ENCODE data around the gene PPIP5K2. TPM values are rescaled to one million over a fixed set of nuclear protein-coding genes. Genes with fewer than 3 reads are reported as not detected.
"Not testable (repeated sequence)": the region's sequence is repeated elsewhere in the genome, so short reads cannot be mapped to it uniquely, and the experiment has no call there.

Gene PPIP5K2
- total RNA-seq, 1 donor from 2014 or later: 32.6 TPM

DNA sequence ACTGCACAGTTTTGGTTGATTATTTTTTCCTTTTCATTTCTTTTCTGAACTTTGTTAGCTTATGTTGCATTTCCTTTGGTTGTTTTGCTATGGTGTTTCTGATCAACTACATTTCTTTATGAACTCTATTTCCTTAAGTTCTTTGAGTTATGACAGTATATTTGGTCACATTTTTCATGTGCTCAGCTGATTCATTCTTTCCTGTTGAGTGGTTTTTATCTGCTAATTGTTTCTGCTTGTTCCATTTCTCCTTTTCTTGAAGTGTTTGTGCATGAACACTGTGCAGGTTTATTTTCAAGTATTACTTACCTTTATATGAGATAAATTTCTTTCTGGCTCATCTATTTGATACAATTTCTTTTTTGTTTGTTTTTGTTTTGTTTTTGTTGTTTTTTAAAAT is 87.6 kb downstream of the PPIP5K2 start:
- DNase-seq (ENCODE audit: low read depth, low spot score): peak; percentile 53

- peak; percentile 51 for DNase-seq (ENCODE audit: low read depth, low spot score)
These were observed 88.4 kb downstream of the PPIP5K2 start for GRCh38 chr5:103208460-103208859.

GRCh38 chr5:103209065-103209464 is 89.0 kb downstream of the PPIP5K2 start:
- no peak for DNase-seq (ENCODE audit: low read depth, low spot score)

- no peak for DNase-seq (ENCODE audit: low read depth, low spot score)
These were observed 90.9 kb downstream of the PPIP5K2 start for GRCh38 chr5:103210952-103211351.

DNA sequence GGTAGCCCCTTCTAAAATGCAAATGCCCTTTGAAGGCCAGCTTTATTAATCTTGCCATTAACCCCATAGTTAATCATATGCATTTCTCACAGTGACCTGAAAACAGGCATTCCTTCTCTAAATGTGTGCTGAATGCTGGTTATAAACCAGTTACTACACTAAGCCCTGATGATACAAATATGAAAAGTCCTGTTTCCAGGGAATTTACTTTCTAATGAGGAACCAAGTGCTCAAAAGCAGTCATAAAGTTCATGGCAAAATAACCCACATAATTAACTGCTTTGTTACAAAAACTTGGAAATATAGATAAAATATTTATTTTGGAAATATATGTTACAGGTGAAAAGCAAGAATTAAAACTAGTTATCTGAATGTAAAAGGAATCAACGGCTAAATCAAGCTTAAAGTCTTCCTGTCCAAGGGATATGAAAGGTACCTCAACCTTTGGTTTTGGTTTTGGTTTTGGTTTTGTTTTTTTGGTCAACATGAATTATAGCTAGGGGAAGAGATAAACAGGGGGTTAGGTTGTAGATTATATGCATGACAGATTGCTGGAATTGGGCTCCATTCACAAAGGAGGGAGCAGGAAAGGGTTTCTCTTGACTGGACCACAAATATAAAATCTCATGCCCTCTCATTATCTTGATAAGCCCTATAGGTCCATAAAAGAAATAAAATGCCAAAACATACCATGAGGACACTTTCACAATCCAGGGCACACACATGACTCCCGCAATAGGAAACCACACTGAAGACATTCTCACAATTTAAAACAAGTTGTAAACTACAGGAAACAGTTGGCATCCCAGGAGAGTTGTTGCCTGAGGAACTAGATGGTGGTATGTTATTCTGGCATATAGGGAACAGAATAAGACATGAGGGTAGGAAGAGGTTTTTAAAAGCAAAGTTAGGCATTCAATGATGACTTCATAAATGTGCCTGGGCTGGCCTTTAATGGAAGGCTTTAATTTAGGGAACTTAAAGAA is 91.8 kb downstream of the PPIP5K2 start:
- DNase-seq (ENCODE audit: low read depth, low spot score): no peak

GRCh38 chr5:103216137-103216536 is 96.0 kb downstream of the PPIP5K2 start:
- no peak for DNase-seq (ENCODE audit: low read depth, low spot score)

DNA sequence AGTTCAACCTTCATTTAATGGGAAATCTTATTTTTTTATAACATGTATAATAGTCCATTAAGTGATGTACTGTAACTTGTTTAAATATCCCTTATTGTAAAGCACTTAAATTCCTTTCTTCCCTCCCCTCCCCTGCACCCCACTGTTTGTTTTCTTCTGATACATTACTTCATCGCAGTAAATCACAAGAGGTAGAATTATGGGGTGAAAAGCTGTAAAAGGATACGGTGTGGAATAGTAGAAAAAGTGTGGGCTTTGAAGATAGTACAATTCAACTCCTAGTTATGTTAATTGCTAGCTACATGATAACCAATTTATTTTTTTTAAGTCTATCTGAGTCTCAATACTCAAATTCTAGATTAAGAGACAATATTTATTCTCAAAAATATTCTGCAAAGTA is 96.6 kb downstream of the PPIP5K2 start:
- DNase-seq (ENCODE audit: low read depth, low spot score): no peak

GRCh38 chr5:103217101-103217500 is 97.0 kb downstream of the PPIP5K2 start:
- no peak for DNase-seq (ENCODE audit: low read depth, low spot score)

GRCh38 chr5:103218164-103218563 is 98.1 kb downstream of the PPIP5K2 start:
- DNase-seq (ENCODE audit: low read depth, low spot score): peak; percentile 93

- not testable (repeated sequence) for DNase-seq (ENCODE audit: low read depth, low spot score)
These were observed 99.0 kb downstream of the PPIP5K2 start for GRCh38 chr5:103219074-103219473.

DNA sequence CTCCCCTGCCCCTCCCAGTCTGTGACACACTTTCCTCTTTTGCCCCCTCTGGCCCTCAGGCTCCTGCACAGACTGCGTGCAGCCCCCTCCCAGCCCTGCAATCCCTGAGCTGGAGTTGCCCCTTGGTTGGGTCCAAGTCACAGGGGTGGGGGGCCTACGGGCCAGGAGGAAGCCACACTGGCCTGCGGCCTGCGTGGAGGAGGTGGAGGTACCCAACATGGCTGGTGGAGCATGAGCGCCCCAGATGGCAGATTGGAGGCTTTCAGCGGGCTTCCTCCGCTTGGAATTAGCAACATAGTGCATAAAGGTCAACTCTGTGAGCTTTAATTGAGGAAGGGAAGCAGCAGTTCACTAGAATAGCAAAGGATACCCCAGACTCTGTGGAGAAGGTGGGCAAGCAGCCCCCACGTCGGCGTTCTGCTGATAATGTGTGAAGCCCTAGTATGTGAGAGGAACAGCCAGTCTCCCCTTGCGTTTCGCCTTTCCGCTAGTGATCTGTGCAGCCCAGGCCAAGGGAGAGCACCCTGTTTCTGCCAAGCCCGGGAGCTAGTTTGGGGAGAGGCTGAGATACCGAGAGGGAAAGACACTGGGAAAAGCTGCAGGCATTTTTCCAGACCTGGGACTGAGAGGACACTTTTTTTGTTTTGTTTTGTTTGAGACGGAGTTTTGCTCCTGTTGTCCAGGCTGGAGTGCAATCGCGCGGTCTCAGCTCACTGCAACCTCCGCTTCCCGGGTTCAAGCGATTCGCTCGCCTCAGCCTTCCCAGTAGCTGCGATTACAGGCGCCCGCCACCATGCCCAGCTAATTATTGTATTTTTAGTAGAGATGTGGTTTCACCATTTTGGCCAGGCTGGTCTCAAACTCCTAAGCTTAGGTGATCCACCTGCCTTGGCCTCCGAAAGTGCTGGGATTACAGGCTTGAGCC is 103.2 kb downstream of the PPIP5K2 start:
- no peak for DNase-seq (ENCODE audit: low read depth, low spot score)

DNA sequence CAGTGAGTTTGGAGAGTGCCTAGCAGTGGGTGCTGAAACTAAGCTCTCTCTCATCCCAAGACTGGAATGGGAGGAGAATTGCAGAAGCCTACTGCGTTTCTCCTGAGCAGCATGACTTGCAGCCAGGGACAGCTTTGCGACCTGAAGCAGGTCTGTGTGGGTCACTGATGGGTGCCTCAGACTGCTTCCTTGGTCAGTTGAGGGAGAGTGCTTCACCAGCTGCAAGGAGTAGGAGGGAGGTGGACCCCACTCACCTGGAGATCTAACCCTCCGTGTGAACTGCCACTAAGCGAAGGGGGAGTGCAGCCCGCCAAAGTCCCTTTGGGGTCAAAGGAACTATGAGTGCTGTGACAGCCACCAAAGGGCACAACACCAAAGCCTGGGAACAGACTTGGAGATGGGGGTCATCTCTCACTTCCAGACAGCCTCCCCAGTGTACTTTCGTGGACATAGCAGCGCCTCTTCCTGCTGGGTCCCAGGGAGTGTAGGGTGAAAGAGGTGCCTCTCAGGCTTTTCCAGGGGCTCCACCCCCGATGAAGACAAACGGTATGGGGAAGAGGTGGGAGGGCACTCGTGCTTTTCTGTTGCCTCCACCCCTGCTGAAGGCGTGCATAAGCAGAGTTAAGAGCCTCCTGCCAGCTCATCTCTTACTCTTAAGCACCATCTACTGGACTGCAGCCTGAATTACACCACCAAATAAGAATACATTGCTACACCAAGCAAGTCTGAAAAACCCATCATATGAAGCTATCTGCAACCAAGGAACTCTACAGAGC is 104.2 kb downstream of the PPIP5K2 start:
- DNase-seq (ENCODE audit: low read depth, low spot score): peak; percentile 55

- no peak for DNase-seq (ENCODE audit: low read depth, low spot score)
These were observed 104.8 kb downstream of the PPIP5K2 start for GRCh38 chr5:103224894-103225246.

GRCh38 chr5:103228061-103228460 is 108.0 kb downstream of the PPIP5K2 start:
- no peak for DNase-seq (ENCODE audit: low read depth, low spot score)

DNA sequence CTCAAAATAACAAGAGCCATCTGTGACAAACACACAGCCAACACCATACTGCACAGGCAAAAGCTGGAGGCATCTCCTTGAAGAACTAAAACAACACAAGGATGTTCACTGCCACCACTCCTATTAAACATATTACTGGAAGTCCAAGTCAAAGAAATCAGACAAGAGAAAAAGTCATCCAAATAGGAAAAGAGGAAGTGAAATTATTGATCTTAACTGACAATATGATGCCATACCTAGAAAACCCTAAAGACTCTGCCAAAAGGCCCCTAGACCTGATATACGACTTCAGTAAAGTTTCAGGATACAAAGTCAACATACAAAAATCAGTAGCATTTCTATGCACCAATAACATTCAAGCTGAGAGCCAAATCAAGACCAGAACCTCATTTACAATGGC is 108.5 kb downstream of the PPIP5K2 start:
- no peak for DNase-seq (ENCODE audit: low read depth, low spot score)

GRCh38 chr5:103232393-103232999 is 112.4 kb downstream of the PPIP5K2 start:
- DNase-seq (ENCODE audit: low read depth, low spot score): no peak

DNA sequence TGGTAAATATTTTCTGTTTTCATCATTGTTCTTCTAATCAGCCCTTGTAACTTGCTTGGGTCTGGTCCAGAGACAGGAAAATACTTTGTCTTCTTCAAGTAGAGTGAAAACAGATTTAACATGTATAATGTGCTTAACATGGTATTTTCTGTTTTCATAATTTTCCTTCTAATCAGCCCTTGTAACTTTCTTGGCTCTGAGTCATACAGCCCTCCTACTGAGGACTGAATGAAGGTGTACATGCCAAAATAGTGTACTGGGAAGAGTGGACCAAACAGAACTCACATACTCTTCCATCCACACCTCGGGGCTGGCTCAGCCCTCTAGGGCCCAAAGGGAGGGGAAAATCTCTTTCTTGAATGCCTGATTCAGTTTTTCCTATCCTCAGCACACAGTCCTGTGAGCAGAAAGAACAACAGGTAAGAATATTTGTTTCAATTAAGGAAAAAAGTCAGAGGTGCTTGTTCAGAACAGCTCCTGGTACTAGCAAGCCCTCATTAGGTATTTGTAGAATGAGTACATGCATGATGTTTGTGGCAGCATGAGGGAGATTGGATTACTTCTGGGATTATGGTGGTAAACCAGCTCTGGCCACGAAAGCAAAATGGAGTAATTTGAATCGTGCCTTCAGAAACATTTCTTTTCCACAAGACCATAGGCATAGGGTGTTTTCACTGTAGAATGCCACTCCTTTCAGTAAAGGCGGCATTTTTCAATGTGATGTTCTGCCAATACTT is 114.3 kb downstream of the PPIP5K2 start:
- DNase-seq (ENCODE audit: low read depth, low spot score): no peak

DNA sequence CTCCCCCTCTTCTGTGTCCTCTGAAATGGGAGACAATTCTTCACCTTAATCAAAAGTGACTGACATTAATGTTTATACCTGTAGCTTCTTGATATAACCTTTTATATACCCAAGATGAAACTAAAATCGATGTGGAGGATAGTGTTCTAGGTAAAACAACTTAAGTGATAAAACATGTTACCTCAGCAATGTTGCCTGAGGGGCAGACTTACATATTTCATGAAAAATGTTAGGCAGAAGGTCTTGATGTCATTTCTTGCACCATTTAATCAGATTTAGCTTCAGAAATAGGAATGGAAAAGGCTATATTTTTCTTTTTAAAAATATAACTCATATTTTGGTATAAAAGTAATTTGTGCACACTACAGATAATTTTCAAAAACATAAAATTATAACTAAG is 115.8 kb downstream of the PPIP5K2 start:
- no peak for DNase-seq (ENCODE audit: low read depth, low spot score)

- DNase-seq (ENCODE audit: low read depth, low spot score): no peak
These were observed 117.7 kb downstream of the PPIP5K2 start for GRCh38 chr5:103237778-103238177.

- no peak for DNase-seq (ENCODE audit: low read depth, low spot score)
These were observed 123.6 kb downstream of the PPIP5K2 start for GRCh38 chr5:103243665-103244064.
